GM13976 (cell line): Measurements from ENCODE around the gene PLA2G2A.
"Not testable (repeated sequence)": the region's sequence is repeated elsewhere in the genome, so short reads cannot be mapped to it uniquely, and the experiment has no call there.

Source experiments
- DNase-seq: peaks from one replicate; pipeline ENCODE4 v3.0.0; 2012; ENCODE audit warnings: low spot score
- CTCF ChIP-seq: IDR thresholded peaks from 2 replicates; pipeline ENCODE4 v1.5.1; 2012; ENCODE audit warnings: borderline replicate concordance, mild to moderate bottlenecking; ENCODE audit not compliant: insufficient read depth; ENCODE audit errors: extremely low read depth, missing control alignments, control extremely low read depth
- in situ Hi-C: fragments of 300-500 bp; cut with MboI; formaldehyde crosslinking; loops from one replicate; pipeline ENCODE4 v1.12.0; 2022; ENCODE audit warnings: low sequenced_read_pairs, mixed read lengths, inconsistent platforms; ENCODE audit not compliant: unreplicated experiment

PLA2G2A gene

GRCh38 chr1:19936061-19936750, 43.2 kb downstream of the PLA2G2A start:
- in situ Hi-C loops: no loop called here
- no peak for DNase-seq
- TF ChIP-seq CTCF: no peak

- TF ChIP-seq CTCF: no peak
- DNase-seq: no peak
- in situ Hi-C loops: no loop called here
Observed at GRCh38 chr1:19934336-19934735, 45.1 kb downstream of the PLA2G2A start.

GRCh38 chr1:19932866-19933265, 46.6 kb downstream of the PLA2G2A start:
- no peak for TF ChIP-seq CTCF
- in situ Hi-C loops: no loop called here
- DNase-seq: no peak

GRCh38 chr1:19927130-19927421, 52.3 kb downstream of the PLA2G2A start:
- DNase-seq, in situ Hi-C loops: not testable (repeated sequence)

GRCh38 chr1:19926296-19927129, 52.9 kb downstream of the PLA2G2A start:
- no peak for TF ChIP-seq CTCF
- DNase-seq: no peak
- in situ Hi-C loops: no loop called here
